ENCODE results near the gene GAS2. TPM values are rescaled to one million over a fixed set of nuclear protein-coding genes. Genes with fewer than 3 reads are reported as not detected.

GAS2 gene
- total RNA-seq, 1 donor from 2014 or later: 0.80 TPM

GRCh38 chr11:22828373-22828772, 162.0 kb downstream of the GAS2 start:
- no peaks in the 10 kb centered on the region for H3K27me3 Mint-ChIP-seq (ENCODE audit: low read depth)
- intact Hi-C loops (cut with micrococcal nuclease): no loop called here
- H3K36me3 Mint-ChIP-seq (ENCODE audit: low read depth): peaks cover 16% of the 10 kb centered on the region
- H3K4me1 Mint-ChIP-seq (ENCODE audit: low read depth): peaks cover 10% of the 10 kb centered on the region
- peak overlapping the region; percentile 87 for H3K4me3 Mint-ChIP-seq (ENCODE audit: low read depth)
- peak overlapping the region; percentile 65 for H3K27ac Mint-ChIP-seq
- no peak for DNase-seq (ENCODE audit: low spot score)
- no peaks in the 10 kb centered on the region for H3K9me3 Mint-ChIP-seq

DNA sequence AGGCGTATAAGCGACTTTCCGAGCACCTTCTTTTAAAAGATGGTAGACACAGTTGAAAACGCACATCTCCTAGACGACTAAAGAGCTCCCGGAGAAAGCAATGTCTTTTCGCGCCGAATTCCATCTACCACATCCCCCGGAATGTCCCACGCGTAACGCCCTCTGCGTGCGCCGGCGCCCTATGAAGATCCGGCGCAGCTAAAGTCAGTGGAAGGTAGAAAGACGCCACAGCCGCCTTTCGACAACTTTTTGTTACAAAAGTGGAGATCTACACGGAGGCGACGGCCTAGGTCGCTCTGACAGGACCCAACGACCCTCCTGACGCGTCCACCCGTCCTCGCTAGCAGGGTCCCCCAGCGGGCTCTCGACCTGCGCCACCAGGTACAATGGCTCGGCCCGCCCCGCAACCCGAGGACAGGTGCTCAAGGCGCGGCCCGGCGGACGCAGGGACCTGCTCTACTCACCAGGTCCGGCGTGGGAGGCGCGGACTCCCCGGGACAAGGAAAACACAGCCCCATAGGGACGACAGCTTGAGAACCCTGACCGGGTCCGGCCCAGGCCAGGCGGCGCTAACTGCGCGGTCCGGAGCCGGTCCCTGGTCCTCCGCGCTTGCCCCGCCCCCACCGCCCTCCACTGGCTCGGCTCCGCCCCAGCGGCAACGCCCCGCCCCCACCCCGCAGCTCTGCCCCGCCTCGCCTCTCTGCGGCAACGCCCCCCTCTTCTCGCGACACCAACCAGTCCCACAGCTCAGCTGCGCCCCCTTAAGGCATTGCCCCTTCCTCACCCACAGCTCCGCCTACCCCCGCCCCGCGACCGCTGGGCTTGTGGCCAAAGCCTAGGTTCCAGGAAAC, 163.0 kb downstream of the GAS2 start, which contains the start of gene SVIP:
Gene SVIP (minus strand): TSS at position 571 of the 851 bp plus-strand sequence. CDS start 53 bp downstream, at position 518.
- H3K9me3 Mint-ChIP-seq: no peaks in the 10 kb centered on the region
- peak within 1 kb of the TSS; percentile 84 for H3K27ac Mint-ChIP-seq
- H3K27me3 Mint-ChIP-seq (ENCODE audit: low read depth): no peaks in the 10 kb centered on the region
- H3K4me3 Mint-ChIP-seq (ENCODE audit: low read depth): peak within 1 kb of the TSS; percentile 87
- DNase-seq (ENCODE audit: low spot score): peak; percentile 88
- peaks cover 11% of the 10 kb centered on the region for H3K36me3 Mint-ChIP-seq (ENCODE audit: low read depth)
- H3K4me1 Mint-ChIP-seq (ENCODE audit: low read depth): peaks cover 10% of the 10 kb centered on the region
- intact Hi-C loops (cut with micrococcal nuclease): loop anchor here (1.0 kb wide), 1 partner anchor 204 kb away; the partner anchor contains the start of gene FANCF

- Mint-ChIP-seq H3K27ac (peak overlapping the region; percentile 64), H3K9me3 (no peaks in the 10 kb centered on the region), H3K36me3 (ENCODE audit: low read depth) (peaks cover 6% of the 10 kb centered on the region), H3K27me3 (ENCODE audit: low read depth) (no peaks in the 10 kb centered on the region), H3K4me3 (ENCODE audit: low read depth) (peak overlapping the region; percentile 87), H3K4me1 (ENCODE audit: low read depth) (peaks cover 10% of the 10 kb centered on the region)
- no peak for DNase-seq (ENCODE audit: low spot score)
- intact Hi-C loops (cut with micrococcal nuclease): no loop called here
Observed at GRCh38 chr11:22830082-22830414, 163.6 kb downstream of the GAS2 start.

DNA sequence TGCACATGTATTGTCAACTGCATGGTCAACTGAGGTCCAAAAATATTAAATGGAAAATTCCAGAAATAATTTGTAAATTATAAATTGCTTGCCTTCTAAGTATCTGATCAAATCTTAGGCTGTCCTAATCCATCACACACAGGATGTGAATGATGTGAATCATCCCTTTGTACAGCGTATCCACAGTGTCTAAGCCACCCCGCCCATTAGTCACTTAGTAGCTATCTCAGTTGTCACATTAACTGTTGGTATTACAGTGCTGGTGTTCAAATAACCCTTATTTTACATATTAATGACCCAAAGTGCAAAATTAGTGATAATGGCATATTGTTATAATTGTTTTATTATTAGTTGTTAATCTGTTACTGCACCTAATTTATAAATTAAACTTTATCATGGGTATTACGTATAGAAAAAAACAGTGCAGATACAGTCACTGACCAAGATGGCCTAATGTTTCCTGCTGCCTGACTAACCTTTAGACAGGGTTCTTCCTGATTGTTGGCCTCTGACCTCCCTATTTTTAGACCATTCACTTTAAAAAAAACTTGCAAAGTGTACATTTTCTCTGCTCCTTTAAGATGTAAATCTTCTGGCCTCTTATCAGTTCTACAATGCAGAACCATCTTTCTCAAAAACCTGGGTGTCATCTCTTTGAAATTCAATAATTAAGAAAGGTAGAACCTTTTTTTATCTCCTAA, 166.1 kb downstream of the GAS2 start:
- H3K27ac Mint-ChIP-seq: no peak overlapping the region
- DNase-seq (ENCODE audit: low spot score): no peak
- H3K36me3 Mint-ChIP-seq (ENCODE audit: low read depth): no peaks in the 10 kb centered on the region
- H3K9me3 Mint-ChIP-seq: no peaks in the 10 kb centered on the region
- H3K27me3 Mint-ChIP-seq (ENCODE audit: low read depth): no peaks in the 10 kb centered on the region
- H3K4me3 Mint-ChIP-seq (ENCODE audit: low read depth): no peak overlapping the region
- peaks cover 10% of the 10 kb centered on the region for H3K4me1 Mint-ChIP-seq (ENCODE audit: low read depth)
- intact Hi-C loops (cut with micrococcal nuclease): no loop called here

- Mint-ChIP-seq H3K4me1 (ENCODE audit: low read depth) (peaks cover 1% of the 10 kb centered on the region), H3K36me3 (ENCODE audit: low read depth) (no peaks in the 10 kb centered on the region), H3K4me3 (ENCODE audit: low read depth) (no peak overlapping the region), H3K27me3 (ENCODE audit: low read depth) (no peaks in the 10 kb centered on the region), H3K9me3 (no peaks in the 10 kb centered on the region), H3K27ac (no peak overlapping the region)
- DNase-seq (ENCODE audit: low spot score): no peak
- intact Hi-C loops (cut with micrococcal nuclease): no loop called here
Observed at GRCh38 chr11:22846726-22847125, 180.3 kb downstream of the GAS2 start.

GRCh38 chr11:22851477-22851876, 185.1 kb downstream of the GAS2 start:
- Mint-ChIP-seq H3K27ac (no peak overlapping the region), H3K4me1 (ENCODE audit: low read depth) (no peaks in the 10 kb centered on the region), H3K4me3 (ENCODE audit: low read depth) (no peak overlapping the region), H3K27me3 (ENCODE audit: low read depth) (no peaks in the 10 kb centered on the region), H3K9me3 (no peaks in the 10 kb centered on the region), H3K36me3 (ENCODE audit: low read depth) (no peaks in the 10 kb centered on the region)
- intact Hi-C loops (cut with micrococcal nuclease): no loop called here
- DNase-seq (ENCODE audit: low spot score): no peak

GRCh38 chr11:22859756-22860155, 193.3 kb downstream of the GAS2 start:
- intact Hi-C loops (cut with micrococcal nuclease): no loop called here
- Mint-ChIP-seq H3K4me3 (ENCODE audit: low read depth) (no peak overlapping the region), H3K36me3 (ENCODE audit: low read depth) (no peaks in the 10 kb centered on the region), H3K4me1 (ENCODE audit: low read depth) (no peaks in the 10 kb centered on the region), H3K27me3 (ENCODE audit: low read depth) (no peaks in the 10 kb centered on the region), H3K9me3 (no peaks in the 10 kb centered on the region), H3K27ac (no peak overlapping the region)
- DNase-seq (ENCODE audit: low spot score): no peak

DNA sequence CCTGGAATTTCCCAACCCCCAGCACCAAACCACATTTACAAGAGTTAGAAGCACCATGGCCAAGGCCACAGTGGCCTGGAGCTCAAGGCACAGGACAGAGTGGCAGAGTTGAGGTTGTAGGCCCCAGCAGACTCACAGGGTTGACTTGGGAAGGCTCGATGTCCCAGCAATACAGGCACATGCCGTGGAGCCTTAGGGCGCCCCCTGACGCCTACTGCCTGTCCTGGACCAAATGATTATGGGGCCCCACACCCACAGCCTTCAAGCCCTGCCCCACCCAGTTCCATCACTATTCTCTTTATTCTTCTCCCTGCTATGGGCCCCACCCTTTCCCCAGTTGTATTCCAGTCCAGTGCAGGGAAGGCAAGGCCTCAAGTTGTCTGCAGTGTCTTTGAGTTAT, 193.8 kb downstream of the GAS2 start, which contains the start of gene CCDC179:
Gene CCDC179 (minus strand): TSS at position 234 of the 400 bp plus-strand sequence. CDS start 53 bp downstream, at position 181.
- H3K27ac Mint-ChIP-seq: no peak within 1 kb of the TSS
- H3K9me3 Mint-ChIP-seq: no peaks in the 10 kb centered on the region
- no peaks in the 10 kb centered on the region for H3K4me1 Mint-ChIP-seq (ENCODE audit: low read depth)
- H3K36me3 Mint-ChIP-seq (ENCODE audit: low read depth): no peaks in the 10 kb centered on the region
- intact Hi-C loops (cut with micrococcal nuclease): no loop called here
- no peak within 1 kb of the TSS for H3K4me3 Mint-ChIP-seq (ENCODE audit: low read depth)
- DNase-seq (ENCODE audit: low spot score): no peak
- H3K27me3 Mint-ChIP-seq (ENCODE audit: low read depth): no peaks in the 10 kb centered on the region

Other genes starting within 250 kb of the GAS2 start
- 17.8 and 18.2 TPM in 2 replicates for gene FANCF, start 40.8 kb upstream of the GAS2 start, total RNA-seq
- gene SVIP, start 163.2 kb downstream of the GAS2 start, total RNA-seq: 42.3 and 43.1 TPM in 2 replicates
- gene CCDC179, start 193.9 kb downstream of the GAS2 start, total RNA-seq: not detected in 2 replicates